ENCODE results near the gene TRIP13. TPM values are rescaled to one million over a fixed set of nuclear protein-coding genes. Genes with fewer than 3 reads are reported as not detected.
"Not testable (repeated sequence)": the region's sequence is repeated elsewhere in the genome, so short reads cannot be mapped to it uniquely, and the experiment has no call there.

TRIP13 gene
- total RNA-seq, 2 experiments from 2014 or later: 43.4 to 45.8 TPM

- POLR2A ChIA-PET: no interaction called here
- CTCF ChIA-PET: no interaction called here
Measured at GRCh38 chr5:870956-871355, 21.7 kb upstream of the TRIP13 start.

GRCh38 chr5:871596-872298, 20.9 kb upstream of the TRIP13 start:
- ChIA-PET CTCF (no interaction called here), POLR2A (no interaction called here)

GRCh38 chr5:872301-872700, 20.4 kb upstream of the TRIP13 start:
- ChIA-PET POLR2A (no interaction called here), CTCF (no interaction called here)

- ChIA-PET CTCF (no interaction called here), POLR2A (no interaction called here)
Measured at GRCh38 chr5:873328-873727, 19.4 kb upstream of the TRIP13 start.

- CTCF ChIA-PET: no interaction called here
- POLR2A ChIA-PET: no interaction called here
Measured at GRCh38 chr5:875931-876330, 16.8 kb upstream of the TRIP13 start.

- CTCF ChIA-PET: no interaction called here
- POLR2A ChIA-PET: no interaction called here
Measured at GRCh38 chr5:876398-877365, 16.0 kb upstream of the TRIP13 start.

GRCh38 chr5:878125-878524, 14.6 kb upstream of the TRIP13 start:
- ChIA-PET CTCF (no interaction called here), POLR2A (no interaction called here)

GRCh38 chr5:878677-879076, 14.0 kb upstream of the TRIP13 start:
- POLR2A ChIA-PET, CTCF ChIA-PET: not testable (repeated sequence)

- ChIA-PET POLR2A (no interaction called here), CTCF (no interaction called here)
Measured at GRCh38 chr5:880816-881550, 11.7 kb upstream of the TRIP13 start.

GRCh38 chr5:881551-881935, 11.1 kb upstream of the TRIP13 start:
- CTCF ChIA-PET: no interaction called here
- POLR2A ChIA-PET: no interaction called here

GRCh38 chr5:882253-883183, 10.2 kb upstream of the TRIP13 start:
- CTCF ChIA-PET: no interaction called here
- POLR2A ChIA-PET: no interaction called here

- ChIA-PET CTCF (no interaction called here), POLR2A (no interaction called here)
Measured at GRCh38 chr5:883475-884181, 9.1 kb upstream of the TRIP13 start.

GRCh38 chr5:884345-885126, 8.1 kb upstream of the TRIP13 start:
- POLR2A ChIA-PET: no interaction called here
- CTCF ChIA-PET: no interaction called here

- ChIA-PET POLR2A (no interaction called here), CTCF (no interaction called here)
Measured at GRCh38 chr5:885127-885442, 7.6 kb upstream of the TRIP13 start.

- ChIA-PET CTCF (no interaction called here), POLR2A (no interaction called here)
Measured at GRCh38 chr5:885529-885928, 7.2 kb upstream of the TRIP13 start.

- ChIA-PET POLR2A (no interaction called here), CTCF (no interaction called here)
Measured at GRCh38 chr5:886036-886435, 6.6 kb upstream of the TRIP13 start.

- ChIA-PET CTCF (no interaction called here), POLR2A (no interaction called here)
Measured at GRCh38 chr5:886716-887325, 5.9 kb upstream of the TRIP13 start.

GRCh38 chr5:887947-888637, 4.6 kb upstream of the TRIP13 start:
- CTCF ChIA-PET: no interaction called here
- POLR2A ChIA-PET: interaction anchor here (0.6 kb wide), 1 partner anchor 39 kb away, joined by 4 read pairs; no protein-coding TSS in a partner anchor
